Measurements from ENCODE around the gene NPTX1.
A peak's percentile ranks its signal among the peaks of the same experiment; 100 is the strongest.

NPTX1 gene

GRCh38 chr17:80459234-80459633 is 17.2 kb downstream of the NPTX1 start:
- DNase-seq (ENCODE audit: low read depth in 2 of 2), result no peak

GRCh38 chr17:80458016-80458415 is 18.4 kb downstream of the NPTX1 start:
- DNase-seq (ENCODE audit: low read depth in 2 of 2), result no peak

- no peak for DNase-seq (ENCODE audit: low read depth in 2 of 2)
Measured at GRCh38 chr17:80457236-80457856, 19.1 kb downstream of the NPTX1 start.

GRCh38 chr17:80456465-80457235 is 19.8 kb downstream of the NPTX1 start:
- DNase-seq (ENCODE audit: low read depth in 2 of 2), result no peak

- DNase-seq (ENCODE audit: low read depth in 2 of 2), result no peak
Measured at GRCh38 chr17:80455784-80456183, 20.6 kb downstream of the NPTX1 start.

GRCh38 chr17:80455336-80455710 is 21.1 kb downstream of the NPTX1 start:
- peak in 1 of 2 donors; percentile 36 for DNase-seq (ENCODE audit: low read depth in 2 of 2)

GRCh38 chr17:80454557-80455335 is 21.7 kb downstream of the NPTX1 start:
- DNase-seq (ENCODE audit: low read depth in 2 of 2), result peak; percentile 93 to 96

GRCh38 chr17:80453998-80454556 is 22.3 kb downstream of the NPTX1 start:
- DNase-seq (ENCODE audit: low read depth in 2 of 2), result no peak

GRCh38 chr17:80453126-80453997 is 23.0 kb downstream of the NPTX1 start:
- DNase-seq (ENCODE audit: low read depth in 2 of 2), result no peak

GRCh38 chr17:80452173-80452915 is 24.1 kb downstream of the NPTX1 start:
- no peak for DNase-seq (ENCODE audit: low read depth in 2 of 2)

GRCh38 chr17:80451104-80451775 is 25.2 kb downstream of the NPTX1 start:
- no peak for DNase-seq (ENCODE audit: low read depth in 2 of 2)

GRCh38 chr17:80449930-80450576 is 26.4 kb downstream of the NPTX1 start:
- no peak for DNase-seq (ENCODE audit: low read depth in 2 of 2)

GRCh38 chr17:80449194-80449929 is 27.0 kb downstream of the NPTX1 start:
- DNase-seq (ENCODE audit: low read depth in 2 of 2), result no peak

- no peak for DNase-seq (ENCODE audit: low read depth in 2 of 2)
Measured at GRCh38 chr17:80447790-80448189, 28.6 kb downstream of the NPTX1 start.

- DNase-seq (ENCODE audit: low read depth in 2 of 2), result no peak
Measured at GRCh38 chr17:80446645-80447405, 29.6 kb downstream of the NPTX1 start.

- DNase-seq (ENCODE audit: low read depth in 2 of 2), result no peak
Measured at GRCh38 chr17:80445726-80446110, 30.7 kb downstream of the NPTX1 start.

- no peak for DNase-seq (ENCODE audit: low read depth in 2 of 2)
Measured at GRCh38 chr17:80445007-80445725, 31.2 kb downstream of the NPTX1 start.

- DNase-seq (ENCODE audit: low read depth in 2 of 2), result no peak
Measured at GRCh38 chr17:80444644-80444979, 31.8 kb downstream of the NPTX1 start.

Measured in stimulated activated CD4-positive, alpha-beta T cell treated with anti-CD3 and anti-CD28 coated beads, Interleukin-15, amount 100 ng/mL, for 48 hours (primary cell).